ENCODE results near the gene BAHD1.

- TF ChIP-seq, protein P1, sequence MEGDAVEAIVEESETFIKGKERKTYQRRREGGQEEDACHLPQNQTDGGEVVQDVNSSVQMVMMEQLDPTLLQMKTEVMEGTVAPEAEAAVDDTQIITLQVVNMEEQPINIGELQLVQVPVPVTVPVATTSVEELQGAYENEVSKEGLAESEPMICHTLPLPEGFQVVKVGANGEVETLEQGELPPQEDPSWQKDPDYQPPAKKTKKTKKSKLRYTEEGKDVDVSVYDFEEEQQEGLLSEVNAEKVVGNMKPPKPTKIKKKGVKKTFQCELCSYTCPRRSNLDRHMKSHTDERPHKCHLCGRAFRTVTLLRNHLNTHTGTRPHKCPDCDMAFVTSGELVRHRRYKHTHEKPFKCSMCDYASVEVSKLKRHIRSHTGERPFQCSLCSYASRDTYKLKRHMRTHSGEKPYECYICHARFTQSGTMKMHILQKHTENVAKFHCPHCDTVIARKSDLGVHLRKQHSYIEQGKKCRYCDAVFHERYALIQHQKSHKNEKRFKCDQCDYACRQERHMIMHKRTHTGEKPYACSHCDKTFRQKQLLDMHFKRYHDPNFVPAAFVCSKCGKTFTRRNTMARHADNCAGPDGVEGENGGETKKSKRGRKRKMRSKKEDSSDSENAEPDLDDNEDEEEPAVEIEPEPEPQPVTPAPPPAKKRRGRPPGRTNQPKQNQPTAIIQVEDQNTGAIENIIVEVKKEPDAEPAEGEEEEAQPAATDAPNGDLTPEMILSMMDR (IDR thresholded peaks at IDR 0.05; ENCODE audit: extremely low read depth in 1 of 2, insufficient read depth in 1 of 2, low read depth in 1 of 2, low read length in 2 of 2), result no peak
- TF ChIP-seq POLR2AphosphoS5 (IDR thresholded peaks at IDR 0.05; ENCODE audit: insufficient read depth, low read depth, low read length) (no peak), EZH2 (IDR thresholded peaks at IDR 0.05; ENCODE audit: borderline replicate concordance, low read depth, low read length, severe bottlenecking) (no peak)
These were observed 10.9 kb downstream of the BAHD1 start for GRCh38 chr15:40451527-40452158.
